Mesendoderm (in vitro differentiated cells): Measurements from ENCODE around the gene ADGRV1.
A peak's percentile ranks its signal among the peaks of the same experiment; 100 is the strongest.

ENCODE experiments used
- DNase-seq: peaks from one replicate; pipeline ENCODE4 v3.0.0; 2013
- H2AK5ac ChIP-seq: 2 replicates; pipeline ENCODE4 v1.6.1; 2013; ENCODE audit warnings: low read length, inconsistent platforms
- H2BK120ac ChIP-seq: 2 replicates; pipeline ENCODE4 v1.6.1; 2013; ENCODE audit warnings: low read depth, mild to moderate bottlenecking, low read length, moderate library complexity, mixed read lengths
- H2BK15ac ChIP-seq: replicated peaks from 2 replicates; pipeline ENCODE4 v1.6.1; 2013; ENCODE audit warnings: low read depth, mild to moderate bottlenecking, moderate library complexity
- H2BK5ac ChIP-seq: 2 replicates; pipeline ENCODE4 v1.6.1; 2013; ENCODE audit warnings: low read length, inconsistent platforms
- H3K18ac ChIP-seq: 2 replicates; pipeline ENCODE4 v1.6.1; 2013; ENCODE audit warnings: mild to moderate bottlenecking, low read length, mixed read lengths
- H3K23ac ChIP-seq: one replicate; pipeline ENCODE4 v1.6.1; 2013; ENCODE audit warnings: low read length
- H3K27ac ChIP-seq: 2 replicates; pipeline ENCODE4 v1.5.1; 2013; ENCODE audit warnings: low read depth, mild to moderate bottlenecking, inconsistent platforms, low read length, moderate library complexity
- H3K27me3 ChIP-seq: 2 replicates; pipeline ENCODE4 v1.6.1; 2013; ENCODE audit warnings: low read length, control low read depth, mild to moderate bottlenecking, inconsistent platforms; ENCODE audit not compliant: insufficient read depth, poor library complexity
- H3K36me3 ChIP-seq: 2 replicates; pipeline ENCODE4 v1.6.1; 2013; ENCODE audit warnings: low read length, inconsistent platforms; ENCODE audit not compliant: control insufficient read depth, insufficient read depth
- H3K4ac ChIP-seq: one replicate; pipeline ENCODE4 v1.6.1; 2013; ENCODE audit warnings: low read depth, mild to moderate bottlenecking, low read length, moderate library complexity
- H3K4me1 ChIP-seq: 2 replicates; pipeline ENCODE4 v1.6.1; 2013; ENCODE audit warnings: low read depth, low read length, inconsistent platforms; ENCODE audit not compliant: control insufficient read depth
- H3K4me2 ChIP-seq: 2 replicates; pipeline ENCODE4 v1.6.1; 2013; ENCODE audit warnings: low read length
- H3K4me3 ChIP-seq: 2 replicates; pipeline ENCODE4 v1.5.1; 2013; ENCODE audit warnings: mild to moderate bottlenecking, low read length
- H3K56ac ChIP-seq: one replicate; pipeline ENCODE4 v1.6.1; 2013; ENCODE audit warnings: low read length
- H3K79me1 ChIP-seq: 2 replicates; pipeline ENCODE4 v1.6.1; 2013; ENCODE audit warnings: low read length, inconsistent platforms
- H3K79me2 ChIP-seq: 2 replicates; pipeline ENCODE4 v1.6.1; 2013; ENCODE audit warnings: mild to moderate bottlenecking, low read length; ENCODE audit not compliant: control insufficient read depth, insufficient read depth
- H3K9ac ChIP-seq: 2 replicates; pipeline ENCODE4 v1.6.1; 2013; ENCODE audit warnings: low read length, inconsistent platforms
- H4K5ac ChIP-seq: one replicate; pipeline ENCODE4 v1.6.1; 2013; ENCODE audit warnings: low read length
- H4K8ac ChIP-seq: one replicate; pipeline ENCODE4 v1.6.1; 2013; ENCODE audit warnings: low read depth, mild to moderate bottlenecking, control low read depth, low read length, moderate library complexity
- WGBS: extraction: QIAGEN DNeasy Blood & Tissue Kit; methylation state at CpG from one replicate; pipeline ENCODE4 v1.1.7; 2013; ENCODE audit warnings: low lambda C conversion rate, missing lambda C conversion rate; ENCODE audit not compliant: insufficient coverage; ENCODE audit errors: extremely low coverage; 5-methylcytosine and 5-hydroxymethylcytosine counted together

Gene ADGRV1

DNA sequence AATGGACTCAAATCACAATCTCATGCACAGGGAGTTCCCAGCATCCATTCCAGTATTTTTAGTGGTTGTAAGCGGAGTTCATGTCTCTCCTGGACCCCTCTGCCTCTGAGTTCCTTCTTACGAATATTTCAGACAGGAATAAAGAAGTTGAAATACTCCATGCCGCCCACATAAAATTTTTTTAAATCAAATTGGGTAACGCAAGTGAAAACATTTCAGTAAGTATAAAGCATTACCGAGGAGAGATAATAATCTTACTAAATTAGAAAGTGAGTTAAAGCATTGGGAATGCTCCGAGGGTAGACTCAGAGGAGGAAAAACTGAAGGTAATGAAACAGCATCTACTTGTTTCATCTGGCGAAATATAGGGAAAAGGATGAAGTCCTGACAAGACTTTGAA is 506.9 kb downstream of the ADGRV1 start:
- H3K56ac ChIP-seq, result no peak overlapping the region
- no peak overlapping the region for H3K4me3 ChIP-seq
- no peaks in the 10 kb centered on the region for H3K79me1 ChIP-seq
- no peak overlapping the region for H3K27ac ChIP-seq
- H3K79me2 ChIP-seq, result no peaks in the 10 kb centered on the region
- H4K8ac ChIP-seq, result no peak overlapping the region
- no peak overlapping the region for H3K9ac ChIP-seq
- H3K4me1 ChIP-seq, result no peaks in the 10 kb centered on the region
- H4K5ac ChIP-seq, result no peak overlapping the region
- no peaks in the 10 kb centered on the region for H3K27me3 ChIP-seq
- H3K4ac ChIP-seq, result no peak overlapping the region
- WGBS, result no CpG with 5 or more reads among the region's 7 CpGs
- H2BK120ac ChIP-seq, result no peak overlapping the region
- no peak overlapping the region for H2BK5ac ChIP-seq
- H3K18ac ChIP-seq, result no peak overlapping the region
- no peak for DNase-seq
- no peak overlapping the region for H2AK5ac ChIP-seq
- no peak overlapping the region for H3K23ac ChIP-seq
- no peak overlapping the region for H2BK15ac ChIP-seq
- H3K4me2 ChIP-seq, result no peak overlapping the region
- H3K36me3 ChIP-seq, result no peaks in the 10 kb centered on the region

DNA sequence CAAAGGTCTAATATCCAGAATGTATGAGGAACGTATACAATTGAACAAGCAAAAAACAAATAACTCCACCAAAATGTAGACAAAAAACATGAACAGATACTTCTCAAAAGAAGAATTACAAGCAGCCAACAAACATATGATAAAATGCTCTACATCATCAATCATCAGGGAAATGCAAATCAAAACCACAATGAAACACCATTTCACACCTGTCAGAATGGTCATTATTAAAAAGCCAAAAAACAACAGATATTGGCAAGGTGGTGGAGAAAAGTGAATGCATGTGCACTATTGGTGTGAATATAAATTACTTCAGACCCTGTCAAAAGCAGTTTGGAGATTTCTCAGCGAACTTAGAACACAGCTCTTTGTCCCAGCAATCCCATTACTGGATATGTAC is 510.8 kb downstream of the ADGRV1 start:
- Histone ChIP-seq H3K4me2 (no peak overlapping the region), H2BK15ac (no peak overlapping the region), H3K56ac (no peak overlapping the region), H3K27me3 (no peaks in the 10 kb centered on the region), H3K4me1 (no peaks in the 10 kb centered on the region), H2BK120ac (no peak overlapping the region), H3K36me3 (no peaks in the 10 kb centered on the region), H3K79me1 (no peaks in the 10 kb centered on the region), H4K5ac (no peak overlapping the region), H4K8ac (no peak overlapping the region), H3K9ac (no peak overlapping the region), H3K18ac (no peak overlapping the region), H3K23ac (no peak overlapping the region), H3K79me2 (no peaks in the 10 kb centered on the region), H3K4me3 (no peak overlapping the region), H3K4ac (no peak overlapping the region), H2BK5ac (no peak overlapping the region), H2AK5ac (no peak overlapping the region), H3K27ac (no peak overlapping the region)
- no peak for DNase-seq
- no CpG with 5 or more reads among the region's 2 CpGs for WGBS

GRCh38 chr5:91070761-91071550 is 512.4 kb downstream of the ADGRV1 start:
- H3K9ac ChIP-seq, result no peak overlapping the region
- peak; percentile 23 for DNase-seq
- no peak overlapping the region for H3K18ac ChIP-seq
- no peaks in the 10 kb centered on the region for H3K27me3 ChIP-seq
- no peak overlapping the region for H2BK120ac ChIP-seq
- no peaks in the 10 kb centered on the region for H3K79me2 ChIP-seq
- no peak overlapping the region for H2BK5ac ChIP-seq
- WGBS, result 100% methylated on average over 1 of the region's 2 CpGs
- no peak overlapping the region for H3K56ac ChIP-seq
- no peaks in the 10 kb centered on the region for H3K79me1 ChIP-seq
- H2AK5ac ChIP-seq, result no peak overlapping the region
- H4K8ac ChIP-seq, result no peak overlapping the region
- H3K27ac ChIP-seq, result no peak overlapping the region
- no peak overlapping the region for H4K5ac ChIP-seq
- H3K4me2 ChIP-seq, result no peak overlapping the region
- no peaks in the 10 kb centered on the region for H3K4me1 ChIP-seq
- H3K23ac ChIP-seq, result no peak overlapping the region
- H3K4ac ChIP-seq, result no peak overlapping the region
- no peak overlapping the region for H3K4me3 ChIP-seq
- no peaks in the 10 kb centered on the region for H3K36me3 ChIP-seq
- H2BK15ac ChIP-seq, result no peak overlapping the region

DNA sequence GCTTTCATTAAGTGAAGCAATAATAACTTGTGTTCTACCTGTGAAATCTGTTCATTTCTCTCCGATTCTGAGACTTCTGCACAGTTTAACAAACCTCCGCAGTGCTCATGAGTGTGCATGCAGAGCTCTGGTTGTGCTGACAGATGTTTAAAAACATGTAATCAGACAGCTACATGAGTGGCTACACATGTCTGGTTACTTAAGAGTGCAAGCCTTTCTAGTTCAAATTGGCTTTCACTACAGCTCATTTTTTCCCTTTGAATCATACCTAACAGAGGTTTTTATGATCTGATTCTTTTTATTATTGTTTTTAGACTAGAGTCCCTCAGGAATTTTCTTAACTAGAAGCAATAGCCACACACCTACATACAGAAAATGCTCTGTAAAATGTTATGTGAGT is 514.3 kb downstream of the ADGRV1 start:
- H3K4me2 ChIP-seq, result no peak overlapping the region
- no peaks in the 10 kb centered on the region for H3K27me3 ChIP-seq
- no peak overlapping the region for H3K4me3 ChIP-seq
- no peak overlapping the region for H3K4ac ChIP-seq
- no peaks in the 10 kb centered on the region for H3K36me3 ChIP-seq
- H3K79me2 ChIP-seq, result no peaks in the 10 kb centered on the region
- H3K23ac ChIP-seq, result no peak overlapping the region
- DNase-seq, result no peak
- no peak overlapping the region for H2BK5ac ChIP-seq
- no peak overlapping the region for H3K9ac ChIP-seq
- no peak overlapping the region for H2BK15ac ChIP-seq
- no peak overlapping the region for H3K27ac ChIP-seq
- no peak overlapping the region for H3K18ac ChIP-seq
- H3K79me1 ChIP-seq, result no peaks in the 10 kb centered on the region
- no peaks in the 10 kb centered on the region for H3K4me1 ChIP-seq
- no CpG with 5 or more reads among the region's 2 CpGs for WGBS
- no peak overlapping the region for H3K56ac ChIP-seq
- H2AK5ac ChIP-seq, result no peak overlapping the region
- H4K5ac ChIP-seq, result no peak overlapping the region
- H2BK120ac ChIP-seq, result no peak overlapping the region
- H4K8ac ChIP-seq, result no peak overlapping the region

DNA sequence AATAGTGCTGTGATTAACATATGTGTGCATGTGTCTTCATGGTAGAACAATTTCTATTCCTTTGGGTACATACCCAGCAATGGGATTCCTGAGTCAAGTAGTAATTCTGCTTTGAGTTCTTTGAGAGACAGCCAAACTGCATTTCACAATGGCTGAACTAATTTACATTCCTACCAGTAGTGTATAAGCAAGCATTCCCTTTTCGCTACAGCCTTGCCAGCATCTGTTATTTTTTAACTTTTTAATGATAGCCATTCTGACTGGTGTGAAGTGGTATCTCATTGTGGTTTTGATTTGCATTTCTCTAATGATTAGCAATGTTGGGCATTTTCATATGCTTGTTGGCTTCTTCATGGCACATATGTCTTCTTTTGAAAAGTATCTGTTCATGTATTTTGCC is 516.0 kb downstream of the ADGRV1 start:
- Histone ChIP-seq H3K56ac (no peak overlapping the region), H4K5ac (no peak overlapping the region), H2AK5ac (no peak overlapping the region), H3K36me3 (no peaks in the 10 kb centered on the region), H3K9ac (no peak overlapping the region), H3K4me3 (no peak overlapping the region), H4K8ac (no peak overlapping the region), H2BK5ac (no peak overlapping the region), H2BK15ac (no peak overlapping the region), H3K4ac (no peak overlapping the region), H3K79me1 (no peaks in the 10 kb centered on the region), H3K23ac (no peak overlapping the region), H3K27me3 (no peaks in the 10 kb centered on the region), H3K79me2 (no peaks in the 10 kb centered on the region), H3K4me2 (no peak overlapping the region), H3K27ac (no peak overlapping the region), H3K18ac (no peak overlapping the region), H3K4me1 (no peaks in the 10 kb centered on the region), H2BK120ac (no peak overlapping the region)
- peak; percentile 8 for DNase-seq
- WGBS, result no CpG with 5 or more reads among the region's 1 CpG

GRCh38 chr5:91076138-91076537 is 517.5 kb downstream of the ADGRV1 start:
- no peak for DNase-seq
- no peak overlapping the region for H3K9ac ChIP-seq
- H2BK5ac ChIP-seq, result no peak overlapping the region
- no peak overlapping the region for H2BK120ac ChIP-seq
- no peak overlapping the region for H3K23ac ChIP-seq
- no peaks in the 10 kb centered on the region for H3K4me1 ChIP-seq
- no peak overlapping the region for H4K8ac ChIP-seq
- no peak overlapping the region for H2AK5ac ChIP-seq
- H3K36me3 ChIP-seq, result no peaks in the 10 kb centered on the region
- no peak overlapping the region for H3K56ac ChIP-seq
- H3K27me3 ChIP-seq, result no peaks in the 10 kb centered on the region
- H3K4ac ChIP-seq, result no peak overlapping the region
- H3K79me1 ChIP-seq, result no peaks in the 10 kb centered on the region
- no peak overlapping the region for H3K4me3 ChIP-seq
- H3K79me2 ChIP-seq, result no peaks in the 10 kb centered on the region
- H4K5ac ChIP-seq, result no peak overlapping the region
- no peak overlapping the region for H3K4me2 ChIP-seq
- H2BK15ac ChIP-seq, result no peak overlapping the region
- no peak overlapping the region for H3K27ac ChIP-seq
- H3K18ac ChIP-seq, result no peak overlapping the region
